CD1c-positive myeloid dendritic cell (primary cell): ENCODE results near the gene GABRE.
"Not testable (repeated sequence)": the region's sequence is repeated elsewhere in the genome, so short reads cannot be mapped to it uniquely, and the experiment has no call there.

Experiments used
- DNase-seq: peaks from one replicate; pipeline ENCODE4 v3.0.0-alpha.2; 2016; ENCODE audit errors: extremely low spot score

The GABRE gene

DNA sequence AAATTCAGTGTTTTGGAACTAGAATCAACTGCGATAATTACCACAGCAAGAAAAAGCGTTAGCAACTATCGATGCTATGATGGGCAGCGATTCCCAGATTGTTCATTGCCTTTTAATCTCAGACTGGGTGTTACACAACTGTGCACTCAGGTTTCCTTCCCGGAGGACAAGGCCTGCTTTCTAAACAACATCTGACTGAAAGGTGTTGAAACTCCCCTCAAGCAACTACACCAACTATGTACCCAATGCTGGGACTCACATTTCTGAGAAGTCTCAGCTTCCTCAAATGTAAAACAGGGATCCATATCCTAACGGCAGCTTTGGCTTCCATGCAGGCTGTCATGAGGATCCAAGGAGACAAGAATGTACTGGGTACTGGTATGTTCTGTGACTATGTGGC is 8.2 kb downstream of the GABRE start:
- no peak for DNase-seq

DNA sequence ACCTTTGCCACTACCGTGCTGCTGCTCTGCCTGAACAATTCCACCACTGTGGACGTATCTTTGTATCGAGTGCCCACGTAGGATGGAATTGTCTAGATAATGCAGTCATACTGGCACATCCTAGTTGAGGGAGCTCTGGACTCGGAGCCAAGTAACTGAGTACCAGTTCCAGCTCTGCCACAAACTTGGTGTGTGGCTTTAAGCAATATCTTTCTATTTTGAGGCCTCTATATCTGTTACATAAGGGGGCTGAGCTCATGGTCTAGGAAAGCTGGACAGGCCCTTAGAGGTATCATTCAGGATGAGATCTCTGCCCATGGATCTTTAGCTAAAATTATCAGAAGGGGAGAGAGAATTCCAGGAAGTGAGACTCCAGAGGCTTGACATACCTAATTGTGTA is 12.4 kb downstream of the GABRE start:
- DNase-seq, result no peak

DNA sequence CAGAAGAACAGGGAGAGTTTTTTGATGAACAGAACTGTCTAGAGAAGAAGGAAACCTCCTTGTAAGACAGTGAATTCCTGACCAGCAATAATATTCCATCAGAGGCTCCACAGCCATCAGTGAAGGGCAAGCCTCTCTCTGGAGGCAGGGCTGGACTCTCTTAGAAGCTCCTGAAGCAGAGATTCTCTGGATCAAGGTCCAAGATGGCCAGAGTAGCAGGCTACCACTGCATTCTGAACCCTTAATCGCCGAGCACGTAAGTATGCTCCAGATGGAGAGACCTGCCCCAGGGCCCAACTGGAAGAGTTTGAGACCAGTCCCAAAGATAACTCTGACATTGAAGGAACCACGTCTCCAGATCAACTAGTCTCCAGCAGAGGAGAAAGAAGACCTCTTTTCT is 16.4 kb downstream of the GABRE start:
- DNase-seq, result no peak

DNA sequence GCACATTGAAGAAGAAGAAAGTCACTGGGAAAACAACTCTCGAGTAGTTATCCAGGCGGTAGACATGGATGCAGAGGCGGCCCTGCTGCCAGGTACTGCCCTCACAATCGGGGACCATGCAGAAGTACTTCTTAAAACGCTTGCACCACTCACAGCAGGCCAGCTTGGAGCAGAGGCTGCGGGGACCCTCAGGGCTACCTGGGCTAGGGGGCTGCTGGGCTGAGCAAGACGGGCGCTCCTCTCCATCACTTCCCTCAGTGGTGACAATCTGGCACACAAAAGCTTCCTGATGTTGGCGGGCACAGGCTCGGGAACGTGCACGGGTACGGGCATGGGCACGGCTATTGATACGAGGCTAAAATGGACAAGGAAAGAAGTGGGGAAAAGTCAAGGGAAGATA is 19.7 kb downstream of the GABRE start:
- DNase-seq, result no peak

DNA sequence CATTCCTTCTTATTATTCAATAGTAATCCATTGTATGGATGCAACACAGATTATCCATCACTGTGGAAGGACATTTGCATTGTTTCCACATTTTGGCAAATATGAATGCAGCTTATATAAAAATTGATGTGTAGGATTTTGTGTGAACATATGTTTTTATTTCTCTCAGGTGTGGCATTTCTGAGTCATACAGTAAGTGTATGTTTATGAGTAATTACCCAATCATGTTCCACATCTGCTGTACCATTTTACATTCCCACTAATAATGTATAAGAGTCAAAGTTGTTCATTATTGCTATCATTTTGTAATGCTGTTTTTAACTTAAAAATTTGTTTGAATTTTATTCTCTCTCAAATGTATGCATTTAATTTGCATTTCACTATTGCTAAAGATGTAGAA is 36.3 kb downstream of the GABRE start:
- no peak for DNase-seq

DNA sequence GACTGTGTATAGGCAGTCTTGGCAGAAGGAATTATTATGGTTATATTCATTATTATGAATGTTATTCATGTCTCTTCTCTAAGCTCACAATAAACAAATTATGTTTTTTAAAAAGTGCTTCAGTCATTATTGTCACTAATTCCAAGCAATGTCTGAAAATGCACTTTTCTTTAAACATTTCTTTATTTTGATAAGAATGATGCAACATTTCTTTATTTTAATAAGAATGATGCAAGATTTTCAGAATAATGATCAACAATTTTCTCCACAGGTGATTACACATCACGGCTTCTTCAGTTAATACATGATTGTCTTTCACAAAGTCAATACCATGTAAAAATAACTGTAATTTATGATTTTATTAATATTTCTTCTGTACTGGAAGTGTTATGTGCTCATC is 39.1 kb downstream of the GABRE start:
- DNase-seq, result no peak

DNA sequence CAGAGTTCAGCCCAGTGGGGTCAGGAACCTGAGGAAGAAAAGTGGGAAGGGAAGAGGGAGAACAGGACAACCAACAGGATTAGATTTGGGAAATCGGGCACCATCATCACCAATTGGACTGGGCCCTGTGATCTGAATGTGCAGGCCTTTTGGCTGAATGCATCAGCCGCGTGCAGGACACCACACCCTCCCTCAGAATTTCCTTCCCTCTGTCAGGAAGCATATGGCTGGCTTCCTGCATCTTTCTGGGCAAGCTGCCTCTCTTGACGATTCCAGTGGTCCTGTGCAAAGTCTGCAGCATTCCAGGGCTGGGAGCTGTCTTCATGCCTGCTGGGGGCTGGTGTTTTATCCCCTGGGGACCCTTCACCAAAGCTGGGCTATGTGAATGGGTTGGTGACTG is 45.4 kb downstream of the GABRE start:
- no peak for DNase-seq

DNA sequence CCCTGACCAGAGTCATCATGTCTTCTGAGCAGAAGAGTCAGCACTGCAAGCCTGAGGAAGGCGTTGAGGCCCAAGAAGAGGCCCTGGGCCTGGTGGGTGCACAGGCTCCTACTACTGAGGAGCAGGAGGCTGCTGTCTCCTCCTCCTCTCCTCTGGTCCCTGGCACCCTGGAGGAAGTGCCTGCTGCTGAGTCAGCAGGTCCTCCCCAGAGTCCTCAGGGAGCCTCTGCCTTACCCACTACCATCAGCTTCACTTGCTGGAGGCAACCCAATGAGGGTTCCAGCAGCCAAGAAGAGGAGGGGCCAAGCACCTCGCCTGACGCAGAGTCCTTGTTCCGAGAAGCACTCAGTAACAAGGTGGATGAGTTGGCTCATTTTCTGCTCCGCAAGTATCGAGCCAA is 50.8 kb downstream of the GABRE start:
- DNase-seq, result no peak

DNA sequence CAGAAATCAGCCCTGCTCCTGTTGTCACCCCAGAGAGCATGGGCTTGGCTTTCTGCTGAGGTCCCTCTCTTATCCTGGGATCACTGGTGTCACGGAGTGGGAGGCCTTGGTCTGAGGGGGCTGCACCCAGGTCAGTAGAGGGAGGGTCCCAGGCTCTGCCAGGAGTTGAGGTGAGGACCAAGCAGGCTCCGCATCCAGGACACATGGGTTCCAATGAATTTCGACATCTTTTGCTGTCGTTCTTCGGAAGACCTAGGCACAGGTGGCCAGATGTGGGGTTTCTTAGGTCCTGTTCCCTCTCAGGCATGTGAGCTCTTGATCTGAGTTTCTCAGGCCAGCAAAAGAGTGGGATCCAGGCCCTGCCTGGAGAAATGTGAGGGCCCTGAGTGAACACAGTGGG is 51.8 kb downstream of the GABRE start:
- DNase-seq, result no peak

DNA sequence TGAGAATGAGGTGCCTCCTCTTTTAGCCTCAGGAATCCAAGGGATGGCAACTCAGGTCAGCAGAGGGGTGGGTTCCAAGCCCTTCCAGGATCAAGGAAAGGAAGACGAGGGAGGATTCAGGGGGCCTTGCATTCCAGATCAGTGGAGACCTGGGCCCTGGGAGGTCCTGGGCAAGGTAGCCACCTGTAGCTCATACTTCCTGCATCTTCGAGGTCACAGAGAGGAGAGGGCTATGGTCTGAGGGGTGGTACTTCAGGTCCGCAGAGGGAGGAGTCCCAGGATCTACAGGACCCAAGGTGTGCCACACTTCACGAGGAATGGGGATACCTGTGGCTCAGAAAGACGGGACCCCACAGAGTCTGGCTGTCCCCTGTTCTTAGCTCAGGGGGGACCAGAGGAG is 52.6 kb downstream of the GABRE start:
- DNase-seq, result no peak

DNA sequence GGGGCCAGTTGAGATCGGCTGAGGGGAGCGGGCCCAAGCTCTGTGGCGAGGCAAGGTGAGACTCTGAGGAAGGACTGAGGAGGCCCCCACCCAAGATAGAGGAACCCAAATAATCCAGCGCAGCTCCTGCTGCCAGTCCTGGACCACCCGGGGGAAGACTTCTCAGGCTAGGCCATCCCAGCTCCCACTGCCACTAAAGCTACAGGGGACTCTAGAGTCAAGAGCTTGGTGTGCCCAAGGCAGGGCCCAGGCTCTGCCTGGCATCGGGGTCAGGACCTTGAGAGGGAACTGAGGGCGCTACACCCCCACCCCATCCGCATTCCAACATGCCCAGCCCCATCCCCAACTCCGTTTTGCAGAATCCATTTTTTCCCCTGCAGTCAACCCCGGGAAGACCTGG is 53.2 kb downstream of the GABRE start:
- no peak for DNase-seq

DNA sequence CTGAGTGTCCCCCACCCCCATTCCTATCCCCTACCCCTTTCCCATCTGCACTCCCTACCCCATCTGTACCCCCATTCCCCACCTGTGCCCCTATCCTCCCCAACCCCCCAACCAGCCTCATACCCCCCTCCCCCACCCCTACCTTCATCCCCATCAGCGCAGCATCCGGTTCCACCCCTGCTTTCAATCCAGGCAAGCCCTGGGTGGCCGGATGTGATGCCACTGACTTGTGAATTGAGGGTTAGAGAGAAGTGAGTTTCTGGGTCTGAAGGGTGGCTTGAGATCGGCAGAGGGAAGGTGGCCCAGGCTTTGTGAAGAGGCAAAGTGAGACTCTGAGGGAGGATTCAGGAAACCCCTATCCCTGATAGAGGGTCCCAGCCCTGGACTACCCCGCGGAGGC is 53.9 kb downstream of the GABRE start:
- no peak for DNase-seq

DNA sequence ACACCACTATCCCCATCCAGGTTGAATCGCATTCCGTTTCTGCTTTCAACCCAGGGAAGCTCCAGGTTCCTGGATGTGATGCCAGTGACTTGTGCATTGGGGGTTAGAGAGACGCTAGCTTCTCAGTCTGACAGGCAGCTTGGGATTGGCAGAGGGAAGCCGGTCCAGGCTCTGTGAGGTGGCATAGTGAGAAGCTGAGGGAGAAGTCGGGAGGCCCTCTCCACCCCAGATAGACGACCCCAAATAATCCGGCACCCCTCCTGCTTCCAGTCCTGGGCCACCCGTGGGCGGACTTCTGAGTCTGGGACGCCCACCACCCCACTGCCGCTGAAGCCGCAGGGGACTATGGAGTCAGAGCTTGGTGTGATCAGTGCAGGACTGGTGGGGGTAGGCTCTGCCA is 54.4 kb downstream of the GABRE start:
- no peak for DNase-seq

DNA sequence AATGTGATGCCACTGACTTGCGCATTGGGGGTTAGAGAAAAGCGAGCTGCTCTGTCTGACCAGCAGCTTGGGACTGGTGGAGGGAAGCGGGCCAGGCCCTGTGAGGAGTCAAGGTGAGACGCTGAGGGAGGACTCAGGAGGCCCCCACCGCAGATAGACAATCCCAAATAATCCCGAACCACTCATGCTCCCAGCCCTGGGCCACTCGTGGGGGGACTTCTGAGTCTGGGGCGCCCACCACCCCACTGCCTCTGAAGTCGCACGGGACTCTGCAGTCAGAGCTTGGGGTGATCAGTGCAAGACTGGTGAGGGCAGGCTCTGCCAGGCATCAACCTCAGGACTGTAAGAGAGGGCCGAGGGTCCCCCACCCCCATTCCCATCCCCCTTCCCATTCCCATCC is 54.9 kb downstream of the GABRE start:
- no peak for DNase-seq

DNA sequence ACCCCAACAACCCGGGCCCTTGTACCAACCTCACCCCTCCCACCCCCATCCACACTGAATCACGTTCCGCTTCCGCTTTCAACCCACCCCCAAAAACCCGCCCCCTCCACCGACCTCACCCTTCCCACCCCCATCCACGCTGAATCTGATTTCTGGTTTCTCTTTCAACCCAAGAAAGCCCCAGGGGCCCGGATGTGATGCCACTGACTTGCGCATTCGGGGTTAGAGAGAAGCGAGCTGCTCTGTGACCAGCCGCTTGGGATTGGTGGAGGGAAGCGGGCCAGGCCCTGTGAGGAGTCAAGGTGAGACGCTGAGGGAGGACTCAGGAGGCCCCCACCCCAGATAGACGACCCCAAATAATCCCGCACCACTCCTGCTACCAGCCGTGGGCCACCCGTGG is 55.7 kb downstream of the GABRE start:
- not testable (repeated sequence) for DNase-seq

DNA sequence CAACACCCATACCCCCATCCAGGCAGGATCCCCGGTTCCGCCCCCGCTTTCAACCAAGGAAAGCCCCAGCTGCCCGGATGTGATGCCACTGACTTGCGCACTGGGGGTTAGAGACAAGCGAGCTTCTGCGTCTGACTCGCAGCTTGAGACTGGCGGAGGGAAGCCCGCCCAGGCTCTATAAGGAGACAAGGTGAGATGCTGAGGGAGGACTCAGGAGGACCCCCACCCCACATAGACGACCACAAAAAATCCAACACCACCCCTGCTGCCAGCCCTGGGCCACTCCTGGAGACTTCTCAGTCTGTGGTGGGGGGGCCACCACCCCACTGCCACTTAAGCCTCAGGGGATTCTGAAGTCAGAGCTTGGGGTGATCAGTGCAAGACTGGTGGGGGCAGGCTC is 61.7 kb downstream of the GABRE start, which contains the start of gene MAGEA4:
Gene MAGEA4, plus strand, starts transcription at position 110 of the 400 bp plus-strand sequence. CDS start 10,776 bp downstream, outside the sequence.
- no peak for DNase-seq

DNA sequence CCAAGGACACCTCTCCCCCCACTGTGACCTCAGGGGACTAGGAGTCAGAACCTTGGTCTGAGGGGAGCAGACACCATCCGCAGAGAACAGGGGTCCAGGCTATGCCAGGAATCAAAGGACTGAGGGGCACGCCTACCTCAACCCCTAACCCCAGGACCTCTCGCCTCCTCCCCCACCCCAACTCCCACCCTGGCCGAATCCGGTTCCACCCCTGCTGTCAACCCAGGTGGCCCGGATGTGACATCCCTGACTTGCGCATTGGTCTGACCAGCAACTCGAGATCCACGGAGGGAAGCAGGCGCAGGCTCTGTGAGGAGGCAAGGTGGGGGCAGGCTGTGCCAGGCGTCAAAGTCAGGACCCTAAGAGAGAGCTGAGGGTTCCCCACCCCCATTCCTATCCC is 62.3 kb downstream of the GABRE start:
- no peak for DNase-seq

DNA sequence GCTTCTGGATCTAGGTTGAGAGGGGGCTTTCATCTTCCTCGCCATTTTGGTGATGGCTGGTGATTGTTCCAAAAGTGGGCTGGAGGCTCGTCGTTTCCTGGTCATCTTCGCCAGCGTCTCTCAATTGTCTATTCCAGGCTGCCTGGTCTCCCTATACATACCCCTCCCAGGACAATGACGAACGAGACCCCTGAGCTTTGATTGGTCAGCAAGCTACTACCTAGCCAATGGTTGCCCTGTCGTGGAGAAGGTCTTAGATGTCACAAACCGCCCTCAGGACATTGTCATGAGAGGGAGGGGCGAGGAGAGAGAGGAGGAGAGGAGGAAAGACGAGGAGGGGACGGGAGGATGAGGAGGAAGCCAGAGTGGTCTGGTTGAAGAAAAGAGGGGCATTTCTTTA is 69.5 kb downstream of the GABRE start:
- DNase-seq, result no peak
